PC-9 (cell line): Measurements from ENCODE around the gene IGF2BP2. TPM values are rescaled to one million over a fixed set of nuclear protein-coding genes. Genes with fewer than 3 reads are reported as not detected.
A peak's percentile ranks its signal among the peaks of the same experiment; 100 is the strongest.
"Not testable (repeated sequence)": the region's sequence is repeated elsewhere in the genome, so short reads cannot be mapped to it uniquely, and the experiment has no call there.

Source experiments
- BruUV-seq: library from RNA; stranded (reverse); fragments of 400-500 nt; replicated peaks from 2 replicates; lab custom pipeline; 2021; lab: Mats Ljungman, UMichigan
- CTCF ChIA-PET: fragments of 300-600 bp; sonication (Branson Sonifier 250); formaldehyde crosslinking; loops from one replicate; lab custom pipeline; 2022; ENCODE audit warnings: antibody characterized with exemption; lab: Charles Lee
- POLR2A ChIA-PET: fragments of 300-600 bp; sonication (Branson Sonifier 250); formaldehyde crosslinking; loops from one replicate; lab custom pipeline; 2022; ENCODE audit warnings: antibody characterized with exemption; ENCODE audit not compliant: unreplicated experiment; lab: Charles Lee
- DNase-seq, 2 experiments: peaks; one replicate each; pipeline versions ENCODE4 v3.0.0 to v3.0.0-alpha.2; 2015 to 2022; ENCODE audit warnings: mixed read lengths in 1 of 2
- H2AFZ ChIP-seq: fragments of 200-600 bp; sonication (generic); 2 replicates; pipeline ENCODE4 v1.8.1; 2017; ENCODE audit warnings: antibody characterized with exemption
- H3F3A ChIP-seq: fragments of 200-600 bp; sonication (generic); 2 replicates; pipeline ENCODE4 v1.8.1; 2017; ENCODE audit warnings: antibody characterized with exemption, mild to moderate bottlenecking, low read depth; ENCODE audit not compliant: insufficient read depth
- H3K27ac ChIP-seq: fragments of 200-600 bp; sonication (generic); 2 replicates; pipeline ENCODE4 v1.6.1; 2016; ENCODE audit warnings: mixed run types
- H3K27me3 ChIP-seq: fragments of 200-600 bp; sonication (generic); 2 replicates; pipeline ENCODE4 v1.6.1; 2016; ENCODE audit warnings: low read depth, mixed run types; ENCODE audit not compliant: insufficient read depth
- H3K36me3 ChIP-seq: fragments of 200-600 bp; sonication (generic); 2 replicates; pipeline ENCODE4 v1.6.1; 2016; ENCODE audit warnings: low read depth, mixed run types
- H3K4me1 ChIP-seq: fragments of 200-600 bp; sonication (generic); replicated peaks from 2 replicates; pipeline ENCODE4 v1.6.1; 2016; ENCODE audit warnings: mixed run types; ENCODE audit not compliant: insufficient read depth
- H3K4me2 ChIP-seq: fragments of 200-600 bp; sonication (generic); 2 replicates; pipeline ENCODE4 v1.6.1; 2017; ENCODE audit warnings: mixed run types
- H3K4me3 ChIP-seq: fragments of 200-600 bp; sonication (generic); 2 replicates; pipeline ENCODE4 v1.6.1; 2016; ENCODE audit warnings: mixed run types
- H3K79me2 ChIP-seq: fragments of 200-600 bp; sonication (generic); 2 replicates; pipeline ENCODE4 v1.6.1; 2017; ENCODE audit warnings: low read depth, mixed run types
- H3K9me2 ChIP-seq: fragments of 200-600 bp; sonication (generic); 2 replicates; pipeline ENCODE4 v1.8.1; 2017; ENCODE audit warnings: mild to moderate bottlenecking; ENCODE audit not compliant: insufficient read depth
- H3K9me3 ChIP-seq: fragments of 200-600 bp; sonication (generic); 2 replicates; pipeline ENCODE4 v1.8.1; 2016; ENCODE audit warnings: low read depth; ENCODE audit not compliant: insufficient read depth
- H4K20me1 ChIP-seq: fragments of 200-600 bp; sonication (generic); 2 replicates; pipeline ENCODE4 v1.8.1; 2017; ENCODE audit not compliant: insufficient read depth
- CTCF ChIP-seq: fragments of 200-600 bp; sonication (generic); conservative IDR thresholded peaks from 2 replicates; pipeline ENCODE4 v1.6.1; 2017; ENCODE audit warnings: mixed run types, antibody characterized with exemption, mild to moderate bottlenecking, moderate library complexity
- EZH2 ChIP-seq: fragments of 200-600 bp; sonication (generic); IDR thresholded peaks from 2 replicates; pipeline ENCODE4 v1.8.0; 2017; ENCODE audit warnings: antibody characterized with exemption, low read depth
- intact Hi-C: fragments of 100-400 bp; cut with micrococcal nuclease; formaldehyde crosslinking; loops from one replicate; pipeline ENCODE4 v1.10.0; 2022; ENCODE audit not compliant: unreplicated experiment
- total RNA-seq: library from RNA; stranded (reverse); gene quantifications from 2 replicates; pipeline ENCODE4 v1.2.3, GENCODE V29; 2021

The IGF2BP2 gene
- total RNA-seq, 1 experiment from 2014 or later, result 140 TPM

- Histone ChIP-seq H3K36me3 (peaks cover 31% of the 10 kb centered on the region), H3K9me3 (no peaks in the 10 kb centered on the region), H3K4me1 (peaks cover 17% of the 10 kb centered on the region), H2AFZ (no peak overlapping the region), H3K4me3 (no peak overlapping the region), H3K27me3 (no peaks in the 10 kb centered on the region), H3K4me2 (no peak overlapping the region), H3K79me2 (no peaks in the 10 kb centered on the region), H3K27ac (no peak overlapping the region), H4K20me1 (peaks cover 13% of the 10 kb centered on the region; the same call in 1 of the 2 replicates), H3K9me2 (no peaks in the 10 kb centered on the region), H3F3A (peaks cover 42% of the 10 kb centered on the region)
- CTCF ChIA-PET, result interaction anchor here (0.6 to 2.0 kb wide), 2 partner anchors 282 to 594 kb away, joined by 4 to 15 read pairs; no protein-coding TSS in a partner anchor
- no peak for DNase-seq
- intact Hi-C loops, result loop anchor here (2.0 to 5.0 kb wide), 5 partner anchors 261 to 881 kb away; partner anchors contain the start of gene CRYGS
- POLR2A ChIA-PET, result no interaction called here
- TF ChIP-seq EZH2 (no peak), CTCF (no peak)
- BruUV-seq, result no TSS peak
Measured at GRCh38 chr3:185661772-185662171, 163.1 kb downstream of the IGF2BP2 start.

GRCh38 chr3:185661296-185661695, 163.5 kb downstream of the IGF2BP2 start:
- Histone ChIP-seq H3K27ac (peak overlapping the region; percentile 1; the same call in 1 of the 2 replicates), H3F3A (peaks cover 42% of the 10 kb centered on the region), H4K20me1 (peaks cover 13% of the 10 kb centered on the region; the same call in 1 of the 2 replicates), H3K4me1 (peaks cover 17% of the 10 kb centered on the region), H3K36me3 (peaks cover 33% of the 10 kb centered on the region)
- H3K27me3 ChIP-seq, H3K9me3 ChIP-seq, POLR2A ChIA-PET, DNase-seq, H2AFZ ChIP-seq, H3K79me2 ChIP-seq, H3K4me2 ChIP-seq, BruUV-seq, H3K4me3 ChIP-seq, H3K9me2 ChIP-seq: not testable (repeated sequence)
- CTCF ChIA-PET, result interaction anchor here (0.6 to 2.0 kb wide), 8 partner anchors 107 to 616 kb away, joined by 3 to 15 read pairs (median 5); no protein-coding TSS in a partner anchor
- intact Hi-C loops, result loop anchor here (2.0 to 5.0 kb wide), 5 partner anchors 261 to 881 kb away; partner anchors contain the start of gene CRYGS

- Histone ChIP-seq H3K27ac (peak overlapping the region; percentile 1; the same call in 1 of the 2 replicates), H3K9me3 (no peaks in the 10 kb centered on the region), H3K27me3 (no peaks in the 10 kb centered on the region), H3K4me3 (no peak overlapping the region), H3K79me2 (no peaks in the 10 kb centered on the region), H2AFZ (no peak overlapping the region), H3K4me2 (no peak overlapping the region), H3K4me1 (peaks cover 17% of the 10 kb centered on the region), H3K9me2 (no peaks in the 10 kb centered on the region), H3F3A (peaks cover 42% of the 10 kb centered on the region), H4K20me1 (peaks cover 13% of the 10 kb centered on the region; the same call in 1 of the 2 replicates), H3K36me3 (peaks cover 34% of the 10 kb centered on the region)
- CTCF ChIA-PET, result interaction anchor here (0.5 to 2.0 kb wide), 25 partner anchors 10 to 881 kb away, joined by 3 to 25 read pairs (median 6); no protein-coding TSS in a partner anchor
- POLR2A ChIA-PET, result interaction anchor here (0.6 to 1.1 kb wide), 3 partner anchors 283 to 1618 kb away, joined by 3 to 6 read pairs (median 3); no protein-coding TSS in a partner anchor
- TF ChIP-seq EZH2, result no peak
- TF ChIP-seq CTCF, result peak; percentile 100
- peak; percentile 74 for DNase-seq
- intact Hi-C loops, result loop anchor here (1.0 to 5.0 kb wide), 6 partner anchors 262 to 882 kb away; partner anchors contain the start of gene CRYGS
- no TSS peak for BruUV-seq
Measured at GRCh38 chr3:185659942-185660921, 164.6 kb downstream of the IGF2BP2 start.
